Activated gamma-delta T cell (primary cell): ENCODE results near the gene GPR37L1.
"Not testable (repeated sequence)": the region's sequence is repeated elsewhere in the genome, so short reads cannot be mapped to it uniquely, and the experiment has no call there.

Experiments used
- DNase-seq: peaks from one replicate; lab custom pipeline; 2025; lab: John Stamatoyannopoulos, UW

The GPR37L1 gene

DNA sequence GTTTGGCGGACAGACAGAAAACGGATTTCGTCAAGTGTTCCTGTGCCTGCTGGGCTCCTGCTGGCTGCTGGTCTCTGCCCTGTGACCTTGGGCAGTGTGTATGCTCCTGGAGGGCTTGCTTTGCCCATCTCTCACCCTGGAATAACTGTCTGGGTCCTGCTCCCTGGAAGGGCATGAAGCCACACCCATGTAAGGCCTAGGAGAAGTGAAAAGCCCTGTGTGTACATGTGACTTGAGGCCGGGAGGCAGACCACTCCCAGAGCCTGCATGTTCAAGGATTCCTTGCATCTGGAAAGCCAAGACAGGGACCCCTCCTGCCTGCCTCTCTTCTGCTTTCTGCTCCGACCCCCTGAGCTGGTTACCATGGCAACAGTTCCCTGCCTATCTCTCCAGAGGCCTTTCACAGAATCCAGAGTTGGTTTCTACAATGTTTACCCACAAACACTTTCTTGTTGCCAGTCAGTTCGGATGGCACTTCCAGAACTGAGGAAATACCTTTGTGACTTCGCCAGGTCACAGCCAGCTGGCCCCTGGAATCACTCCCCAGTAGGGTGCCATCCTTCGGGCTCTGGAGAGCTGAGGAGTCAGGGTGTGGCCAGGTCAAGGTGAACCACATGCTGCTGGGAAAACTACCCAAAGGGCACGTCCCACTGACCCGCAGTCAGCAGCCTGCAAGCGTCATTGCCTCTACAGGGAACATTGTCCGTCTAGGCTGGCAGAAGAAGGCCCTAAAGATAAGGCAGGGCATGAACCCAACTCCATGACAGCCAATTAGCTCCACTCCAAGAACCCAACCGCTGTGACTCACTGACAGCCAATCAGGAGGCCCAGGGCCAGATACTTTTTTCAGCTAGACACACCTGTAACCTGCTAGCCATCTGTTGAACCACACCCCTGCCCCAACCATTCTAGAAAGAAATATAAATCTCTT, 14.7 kb upstream of the GPR37L1 start:
- no peak for DNase-seq

DNA sequence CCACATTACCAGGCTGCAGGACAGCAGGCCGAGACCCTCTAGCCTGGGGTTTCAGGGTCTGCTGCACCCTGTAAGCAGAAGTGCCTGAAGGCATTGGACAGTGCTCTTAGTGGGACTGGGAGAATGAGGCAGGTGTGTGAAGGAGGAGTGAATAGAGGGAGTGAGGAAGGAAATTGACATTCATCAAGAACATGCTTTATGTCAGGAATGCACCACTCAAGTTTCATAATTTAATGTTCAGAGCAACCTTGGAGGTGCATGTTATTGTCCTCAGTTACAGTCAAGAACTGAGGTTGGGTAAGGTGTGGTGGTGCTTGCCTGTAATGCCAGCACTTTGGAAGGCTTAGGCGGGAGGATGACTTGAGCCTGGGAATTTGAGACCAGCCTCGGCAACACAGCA, 11.7 kb upstream of the GPR37L1 start:
- no peak for DNase-seq

DNA sequence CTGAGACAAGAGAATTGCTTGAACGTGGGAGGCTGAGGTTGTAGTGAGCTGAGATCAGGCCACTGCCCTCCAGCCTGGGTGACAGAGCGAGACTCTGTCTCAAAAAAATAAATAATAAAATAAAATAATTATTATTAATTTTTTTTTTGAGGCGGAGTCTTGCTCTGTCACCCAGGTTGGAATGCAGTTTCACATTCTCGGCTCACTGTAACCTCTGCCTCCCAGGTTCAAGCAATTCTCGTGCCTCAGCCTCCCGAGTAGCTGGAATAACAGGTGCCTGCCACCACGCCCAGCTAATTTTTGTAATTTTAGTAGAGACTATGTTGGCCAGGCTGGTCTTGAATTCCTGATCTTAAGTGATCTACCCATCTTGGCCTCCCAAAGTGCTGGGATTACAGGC, 11.1 kb upstream of the GPR37L1 start:
- not testable (repeated sequence) for DNase-seq

DNA sequence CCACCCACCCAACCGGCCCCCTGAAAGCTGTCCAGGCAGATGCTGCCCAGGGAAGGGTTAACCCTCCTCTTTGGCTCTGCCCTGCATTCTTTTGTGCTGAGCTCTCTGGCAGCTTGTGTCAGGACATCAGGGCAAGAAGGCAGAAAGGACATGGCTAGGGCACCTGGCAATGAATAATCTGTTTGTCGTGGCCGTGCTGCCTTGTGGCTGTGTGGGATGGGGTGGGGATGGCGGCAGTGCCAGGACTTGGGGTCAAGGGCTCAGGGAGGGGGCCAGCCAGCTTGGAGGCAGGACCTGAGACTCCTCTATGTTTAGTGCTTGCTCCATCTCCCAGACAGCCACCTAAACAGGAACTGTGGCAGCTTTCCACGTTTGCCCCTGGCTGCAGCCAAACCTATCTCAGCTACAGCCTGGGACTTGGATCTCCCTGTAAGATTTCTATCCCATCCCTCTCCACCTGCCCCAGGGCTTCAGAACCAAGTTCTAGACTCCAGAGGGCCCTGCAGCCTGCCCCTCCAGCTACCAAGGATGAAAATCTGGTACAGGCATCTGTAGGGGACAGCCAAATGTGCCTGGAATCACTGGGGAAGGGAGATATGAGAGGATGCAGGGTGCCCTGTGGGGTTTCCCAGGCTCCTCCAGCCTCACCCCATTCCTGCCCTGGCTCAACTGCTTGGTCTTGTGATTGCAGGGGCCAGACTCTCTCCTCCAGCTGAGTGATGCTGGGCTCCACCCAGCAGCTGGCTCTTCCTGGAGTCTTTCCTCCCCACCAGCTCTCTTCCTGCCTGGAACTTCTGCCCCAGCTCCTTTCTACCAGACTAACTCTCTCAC, 9.6 kb upstream of the GPR37L1 start:
- no peak for DNase-seq

DNA sequence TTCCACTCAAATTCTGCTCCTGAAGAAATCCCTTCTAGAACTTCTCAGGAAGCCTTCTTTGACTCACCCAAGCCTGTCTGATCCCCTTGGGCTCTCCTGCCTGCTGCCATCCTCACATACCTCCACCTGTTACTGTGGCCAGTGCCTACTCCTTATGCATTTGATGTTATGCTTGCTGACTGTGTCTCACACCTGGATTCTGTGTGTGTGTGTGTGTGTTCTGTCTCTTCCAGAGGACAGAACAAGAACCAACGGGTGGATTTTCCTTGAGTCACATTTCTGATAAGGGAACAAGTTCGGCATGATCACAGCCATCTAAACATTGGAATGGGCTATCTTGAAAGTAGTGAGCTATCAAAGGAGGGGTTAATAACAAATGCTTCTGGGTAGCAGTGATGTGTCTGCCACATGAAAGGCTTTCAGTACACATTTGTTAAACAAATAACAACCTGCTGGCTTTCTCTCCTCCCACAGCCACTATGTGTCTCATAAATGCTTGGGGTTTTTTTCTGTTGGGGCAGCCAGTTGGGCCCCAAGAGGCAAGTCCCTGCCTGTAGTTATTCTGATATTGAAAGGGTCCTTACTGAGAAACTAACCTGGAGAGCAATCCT, 8.9 kb upstream of the GPR37L1 start:
- no peak for DNase-seq

DNA sequence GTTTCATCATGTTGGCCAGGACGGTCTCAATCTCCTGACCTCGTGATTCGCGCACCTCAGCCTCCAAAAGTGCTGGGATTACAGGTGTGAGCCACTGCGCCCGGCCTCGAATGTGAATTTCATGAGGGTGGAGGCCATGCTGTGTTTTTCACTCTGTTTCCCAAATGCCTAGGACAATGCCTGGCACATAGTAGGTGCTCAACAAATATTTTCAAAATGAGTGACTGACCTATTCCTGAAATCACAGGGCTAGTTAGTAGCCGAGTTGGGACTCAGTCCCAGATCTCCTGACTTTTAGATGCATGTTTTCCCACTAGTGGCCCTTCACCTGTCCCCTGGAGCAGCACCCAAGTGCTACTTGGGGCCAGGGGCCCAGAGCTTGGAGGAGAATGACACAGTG, 6.4 kb upstream of the GPR37L1 start:
- no peak for DNase-seq

DNA sequence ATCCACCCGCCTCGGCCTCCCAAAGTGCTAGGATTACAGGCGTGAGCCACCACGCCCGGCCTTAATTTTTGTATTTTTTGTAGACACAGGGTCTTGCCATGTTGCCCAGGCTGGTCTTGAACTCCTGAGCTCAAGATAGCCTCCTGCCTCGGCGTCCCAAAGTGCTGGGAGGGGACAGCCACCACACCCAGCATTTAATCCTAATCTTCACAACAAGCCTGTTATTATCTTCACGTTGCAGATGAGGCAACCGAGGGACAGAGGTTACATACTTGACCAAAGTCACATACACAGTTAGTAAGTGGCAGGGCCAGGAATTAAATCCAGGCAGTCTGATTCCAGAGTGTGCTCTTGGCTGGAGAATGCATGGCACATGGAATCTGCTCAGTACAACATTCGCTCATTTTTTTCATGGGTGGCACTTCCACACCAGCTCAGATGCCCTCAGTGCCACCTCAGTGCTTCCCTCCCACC, 4.8 kb upstream of the GPR37L1 start:
- DNase-seq: no peak

DNA sequence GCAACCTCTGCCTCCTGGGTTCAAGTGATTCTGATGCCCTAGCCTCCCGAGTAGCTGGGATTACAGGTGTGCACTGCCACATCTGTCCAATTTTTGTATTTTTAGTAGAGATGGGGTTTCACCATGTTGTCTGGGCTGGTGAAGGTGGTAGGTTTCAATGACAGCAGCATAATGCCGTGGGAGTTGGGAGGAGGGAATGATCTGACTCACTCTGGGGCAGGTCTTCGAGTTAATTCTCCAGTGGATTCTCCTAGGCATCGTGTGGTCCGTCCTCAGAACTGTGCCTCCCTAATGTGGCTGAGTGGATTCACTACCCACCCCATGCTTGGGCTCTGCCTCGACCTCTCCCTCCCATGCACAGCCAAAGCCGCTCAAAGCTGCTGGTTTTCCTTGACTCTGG, 1.7 kb upstream of the GPR37L1 start:
- no peak for DNase-seq

DNA sequence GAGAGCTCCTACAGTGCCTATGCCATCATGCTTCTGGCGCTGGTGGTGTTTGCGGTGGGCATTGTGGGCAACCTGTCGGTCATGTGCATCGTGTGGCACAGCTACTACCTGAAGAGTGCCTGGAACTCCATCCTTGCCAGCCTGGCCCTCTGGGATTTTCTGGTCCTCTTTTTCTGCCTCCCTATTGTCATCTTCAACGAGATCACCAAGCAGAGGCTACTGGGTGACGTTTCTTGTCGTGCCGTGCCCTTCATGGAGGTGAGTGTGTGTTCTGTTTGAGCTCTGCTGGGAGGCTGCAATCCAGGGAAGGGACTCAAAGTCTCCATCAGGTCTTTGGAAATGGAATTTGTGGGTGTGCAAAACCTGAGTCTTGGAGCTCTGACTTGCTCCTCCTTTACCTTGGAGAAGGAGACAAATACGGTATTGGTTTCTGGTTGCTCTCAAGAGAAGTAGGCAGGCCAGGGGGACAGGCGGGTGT, 658 bp downstream of the GPR37L1 start:
- no peak for DNase-seq

DNA sequence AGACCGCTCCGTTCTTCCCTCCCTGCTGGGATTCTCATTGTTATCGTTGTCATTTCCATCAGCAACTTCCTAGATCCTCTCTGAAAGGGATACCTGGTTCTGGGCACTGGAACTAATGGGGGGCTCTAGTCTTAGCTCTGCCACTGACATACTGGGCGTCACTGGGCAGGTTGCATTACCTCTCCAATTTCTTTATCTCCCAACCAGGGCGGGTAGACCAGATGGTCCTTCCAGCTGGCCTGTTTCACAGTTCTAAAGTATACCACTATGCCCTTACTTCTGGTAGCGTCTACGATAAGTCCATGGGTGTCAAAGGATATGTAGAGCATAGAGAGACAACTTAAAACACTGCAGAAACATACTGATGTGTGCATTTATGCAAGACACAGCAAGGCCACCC, 1.4 kb downstream of the GPR37L1 start:
- no peak for DNase-seq

DNA sequence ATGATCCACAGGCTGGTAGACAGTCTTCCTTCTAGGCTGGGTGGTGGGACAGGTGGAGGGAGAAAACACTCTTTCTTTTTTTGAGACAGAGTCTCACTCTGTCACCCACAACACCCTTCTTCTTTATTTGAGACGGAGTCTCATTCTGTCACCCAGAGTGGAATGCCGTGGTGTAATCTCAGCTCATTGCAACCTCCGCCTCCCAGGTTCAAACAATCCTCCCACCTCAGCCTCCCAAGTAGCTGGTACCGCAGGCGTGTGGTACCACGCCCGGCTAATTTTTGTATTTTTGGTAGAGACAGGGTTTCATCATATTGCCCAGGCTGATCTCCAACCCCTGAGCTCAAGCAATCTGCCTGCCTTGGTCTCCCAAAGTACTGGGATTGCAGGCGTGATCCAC, 2.9 kb downstream of the GPR37L1 start:
- no peak for DNase-seq

DNA sequence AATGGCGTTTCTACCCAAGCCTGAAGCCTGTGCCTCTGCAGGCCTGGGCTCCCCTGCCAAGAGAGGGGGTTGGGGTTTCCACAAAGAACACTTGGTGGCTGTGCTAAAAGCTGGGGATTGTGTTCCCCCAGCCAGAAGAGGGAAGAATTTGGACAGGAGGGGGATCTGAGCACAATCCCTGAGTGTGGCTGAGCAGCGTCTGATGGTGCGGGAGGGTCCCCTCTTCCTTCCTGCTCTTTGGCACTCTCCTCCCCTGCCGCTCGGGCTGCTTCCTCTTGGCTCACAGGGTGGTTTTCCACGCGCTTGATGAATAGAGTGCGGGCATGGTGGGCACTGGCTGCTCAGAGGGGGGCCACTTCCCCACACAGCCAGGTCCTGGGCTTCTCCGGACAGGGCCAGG, 3.7 kb downstream of the GPR37L1 start:
- no peak for DNase-seq

DNA sequence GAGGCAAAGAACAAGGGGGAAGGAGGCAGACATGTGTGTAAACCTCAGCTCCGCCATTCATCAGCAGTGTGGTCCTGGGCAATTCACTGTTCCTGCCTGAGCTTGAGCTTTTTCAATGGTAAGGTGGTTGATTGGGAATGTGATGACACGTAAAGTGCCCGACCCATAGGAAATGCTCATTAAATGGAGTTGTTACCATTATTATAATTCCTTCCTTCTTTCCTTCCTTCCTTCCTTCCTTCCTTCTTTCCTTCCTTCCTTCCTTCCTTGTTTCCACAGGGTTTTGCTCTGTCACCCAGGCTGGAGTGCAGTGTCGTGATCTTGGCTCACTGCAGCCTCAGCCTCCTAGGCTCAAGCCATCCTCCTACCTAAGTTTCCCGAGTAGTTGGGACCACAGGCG, 4.3 kb downstream of the GPR37L1 start:
- DNase-seq: no peak

DNA sequence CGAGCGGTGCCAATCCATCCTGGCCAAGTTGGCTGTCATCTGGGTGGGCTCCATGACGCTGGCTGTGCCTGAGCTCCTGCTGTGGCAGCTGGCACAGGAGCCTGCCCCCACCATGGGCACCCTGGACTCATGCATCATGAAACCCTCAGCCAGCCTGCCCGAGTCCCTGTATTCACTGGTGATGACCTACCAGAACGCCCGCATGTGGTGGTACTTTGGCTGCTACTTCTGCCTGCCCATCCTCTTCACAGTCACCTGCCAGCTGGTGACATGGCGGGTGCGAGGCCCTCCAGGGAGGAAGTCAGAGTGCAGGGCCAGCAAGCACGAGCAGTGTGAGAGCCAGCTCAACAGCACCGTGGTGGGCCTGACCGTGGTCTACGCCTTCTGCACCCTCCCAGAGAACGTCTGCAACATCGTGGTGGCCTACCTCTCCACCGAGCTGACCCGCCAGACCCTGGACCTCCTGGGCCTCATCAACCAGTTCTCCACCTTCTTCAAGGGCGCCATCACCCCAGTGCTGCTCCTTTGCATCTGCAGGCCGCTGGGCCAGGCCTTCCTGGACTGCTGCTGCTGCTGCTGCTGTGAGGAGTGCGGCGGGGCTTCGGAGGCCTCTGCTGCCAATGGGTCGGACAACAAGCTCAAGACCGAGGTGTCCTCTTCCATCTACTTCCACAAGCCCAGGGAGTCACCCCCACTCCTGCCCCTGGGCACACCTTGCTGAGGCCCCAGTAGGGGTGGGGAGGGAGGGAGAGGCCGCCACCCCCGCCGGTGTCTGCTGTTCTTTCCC, 5.3 kb downstream of the GPR37L1 start:
- DNase-seq: no peak

DNA sequence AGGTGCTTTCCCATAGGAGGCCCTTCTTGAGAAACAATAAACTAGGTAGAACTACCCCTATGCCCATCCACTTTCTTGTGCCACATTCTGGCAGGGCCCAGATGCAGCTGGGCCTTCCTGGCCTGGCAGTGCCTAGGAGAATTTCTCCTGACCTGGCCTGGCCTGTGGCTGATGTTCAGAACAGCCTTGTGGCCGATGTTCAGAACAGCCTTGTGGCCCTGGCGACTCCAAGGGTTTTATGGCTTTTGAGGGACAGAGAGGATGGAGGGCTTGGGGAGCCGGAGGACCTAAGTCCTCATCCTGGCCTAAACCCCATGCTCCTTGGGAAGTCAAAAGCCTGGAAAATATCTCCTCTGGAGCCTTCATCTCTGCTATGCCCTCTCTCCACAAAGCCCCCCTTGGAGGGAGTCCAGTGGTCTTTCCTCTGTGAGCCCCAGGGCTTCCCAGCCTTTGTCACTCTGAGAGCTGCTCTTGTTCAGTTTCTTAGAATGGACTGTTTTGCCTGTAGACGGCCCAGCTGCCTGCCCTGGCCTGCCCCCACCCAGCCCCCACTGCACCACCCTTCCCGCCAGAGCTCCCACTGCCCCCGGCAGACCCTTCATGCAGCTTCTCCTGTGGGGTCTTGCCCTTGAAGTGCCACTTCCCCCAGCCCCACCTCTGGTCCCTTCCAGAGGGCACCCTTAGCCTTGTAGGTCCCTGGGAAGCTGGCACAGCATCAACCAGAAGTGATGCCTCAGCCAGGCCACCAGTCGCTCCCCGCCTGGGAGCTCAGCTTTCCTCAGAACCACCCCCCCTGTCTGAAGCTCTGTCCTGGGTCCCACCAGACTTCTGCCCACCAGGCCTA, 7.0 kb downstream of the GPR37L1 start:
- DNase-seq: no peak

DNA sequence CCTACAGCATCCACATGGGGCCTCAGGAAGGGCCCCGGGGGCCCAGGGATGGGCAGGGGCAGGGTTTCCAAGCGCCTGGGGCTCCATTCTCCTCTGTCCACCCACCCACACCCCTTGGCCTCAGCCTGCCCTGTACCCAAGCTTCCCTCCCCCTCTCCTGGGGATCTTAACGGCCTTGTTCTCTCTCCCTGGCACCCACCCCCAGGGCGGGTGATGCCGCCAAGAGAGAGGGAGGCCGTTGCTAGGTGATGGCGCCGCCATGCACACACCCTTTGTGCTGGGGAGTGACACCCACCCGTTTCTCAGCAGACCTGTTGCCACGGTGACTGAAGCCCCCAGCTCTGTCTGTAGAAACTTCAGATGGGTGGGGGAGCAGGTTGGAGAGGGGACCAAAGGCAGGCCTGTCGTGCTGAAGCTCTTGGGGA, 7.6 kb downstream of the GPR37L1 start:
- no peak for DNase-seq

DNA sequence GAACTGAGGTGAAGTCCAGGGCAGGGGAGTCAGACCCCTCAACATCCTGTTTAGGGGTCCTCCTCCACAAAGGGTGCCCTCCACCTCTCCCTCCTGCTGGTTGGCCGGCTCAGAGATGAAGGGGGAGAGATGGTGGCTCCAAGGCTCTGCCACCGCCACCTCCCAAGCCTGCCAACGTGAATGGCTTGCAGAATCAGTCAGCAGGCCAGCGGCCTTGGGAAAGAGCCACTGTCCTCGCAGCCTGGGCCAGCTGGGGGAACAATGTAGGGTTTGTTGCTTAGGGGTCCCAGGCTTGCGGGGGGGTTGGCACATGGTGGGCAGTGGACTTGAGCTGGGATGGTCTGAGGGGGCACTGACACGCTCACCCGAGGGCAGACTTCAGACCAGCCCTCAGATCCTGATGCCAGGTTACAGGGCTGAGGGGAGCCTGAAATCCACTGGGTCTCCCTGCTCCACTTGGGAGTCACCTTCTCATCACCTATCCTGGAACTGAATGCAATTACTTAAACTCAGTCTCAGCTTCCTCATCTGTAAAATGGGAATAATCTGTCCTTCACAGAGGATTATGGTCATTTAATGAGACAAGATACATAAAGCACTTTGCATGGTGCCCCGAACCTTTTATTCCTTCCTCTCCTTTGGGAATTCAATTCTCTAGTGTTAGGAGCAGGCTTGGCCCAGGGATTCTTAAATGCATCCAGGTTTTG, 8.3 kb downstream of the GPR37L1 start:
- no peak for DNase-seq

DNA sequence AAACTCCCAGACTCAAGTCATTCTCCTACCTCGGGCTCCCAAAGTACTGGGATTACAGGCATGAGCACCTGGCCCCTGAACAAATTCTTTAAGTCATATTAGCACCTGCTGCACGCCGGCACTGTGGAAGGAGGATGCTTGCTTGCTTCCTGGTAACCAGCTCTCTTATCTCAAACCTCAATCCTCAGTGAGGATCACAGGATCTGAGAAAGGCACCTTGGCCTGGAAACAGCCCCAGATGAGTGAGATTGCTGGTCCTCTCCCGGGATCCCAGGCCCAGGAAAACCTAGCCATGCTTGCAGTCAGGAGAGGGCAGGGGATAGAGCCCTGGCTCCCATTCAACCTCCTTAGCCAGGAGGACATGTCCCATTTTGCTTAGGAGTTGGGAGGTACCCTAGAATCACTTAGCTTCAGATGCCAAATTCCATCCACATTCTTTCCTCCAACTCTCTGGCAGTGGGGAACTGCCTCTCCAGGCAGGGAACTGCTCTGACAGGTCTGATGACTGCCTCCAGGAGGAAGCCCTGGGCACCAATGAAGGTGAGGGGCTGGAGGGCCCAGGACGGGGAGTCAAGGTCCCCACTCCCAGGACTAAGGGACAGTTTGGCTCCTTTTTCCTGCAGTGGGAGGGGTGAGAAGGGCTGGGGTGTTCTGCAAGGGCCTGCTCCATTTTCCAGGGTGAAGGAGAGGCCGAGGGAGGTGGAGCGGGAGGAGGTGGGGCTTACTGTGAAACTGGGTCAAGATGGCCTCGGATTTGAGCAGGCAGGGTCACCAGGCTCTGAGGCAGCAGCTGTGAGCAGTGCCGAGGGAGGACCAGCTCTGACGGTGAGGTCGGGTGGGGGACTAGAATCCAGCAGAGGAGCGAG, 9.5 kb downstream of the GPR37L1 start:
- DNase-seq: no peak

DNA sequence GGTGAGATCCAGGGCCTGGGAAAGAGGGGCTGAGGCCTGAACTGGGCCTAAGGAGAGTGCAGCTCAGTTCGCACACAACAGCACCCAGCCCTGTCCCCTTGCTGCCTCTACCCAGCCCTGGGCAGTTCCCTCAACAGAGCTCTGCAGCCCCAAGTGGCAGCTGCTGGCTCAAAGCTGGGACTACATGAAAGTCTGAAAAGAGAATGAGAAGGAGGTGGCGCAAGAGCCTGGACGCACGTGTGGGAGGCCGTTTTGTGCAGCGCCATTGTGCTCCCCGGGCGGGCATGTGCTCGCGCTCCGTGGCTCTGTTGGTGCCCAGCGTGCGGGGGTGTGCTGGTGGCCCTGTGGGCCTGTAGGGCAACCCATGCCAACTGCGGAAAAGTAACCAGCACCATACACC, 10.3 kb downstream of the GPR37L1 start:
- DNase-seq: no peak
